WTC11 (cell line): Measurements from ENCODE around the gene TNIP1. TPM values are rescaled to one million over a fixed set of nuclear protein-coding genes. Genes with fewer than 3 reads are reported as not detected.

Experiments used
- ATAC-seq: fragments of 200-7000 bp; cut with Tn5 transposase; 2 replicates; pipeline ENCODE4 v1.10.0; 2021; ENCODE audit warnings: mild to moderate bottlenecking, moderate library complexity
- CTCF ChIA-PET: fragments of 300-600 bp; sonication (Branson Sonifier 250); formaldehyde crosslinking; loops from one replicate; lab custom pipeline; 2021; ENCODE audit warnings: antibody characterized with exemption; lab: Charles Lee
- POLR2A ChIA-PET: fragments of 350-600 bp; sonication (Branson Sonifier 250); formaldehyde crosslinking; loops from one replicate; lab custom pipeline; 2021; ENCODE audit warnings: antibody characterized with exemption; lab: Charles Lee
- DNase-seq: peaks from one replicate; pipeline ENCODE4 v3.0.0; 2021; ENCODE audit warnings: low spot score
- H3K27ac Mint-ChIP-seq: 2 replicates; pipeline ENCODE4 v1.8.0; 2021; ENCODE audit warnings: mixed read lengths
- H3K27me3 Mint-ChIP-seq: 2 replicates; pipeline ENCODE4 v1.8.0; 2021; ENCODE audit warnings: low read depth, mild to moderate bottlenecking, moderate library complexity, mixed read lengths
- H3K36me3 Mint-ChIP-seq: 2 replicates; pipeline ENCODE4 v1.8.0; 2021; ENCODE audit warnings: mixed read lengths
- H3K4me1 Mint-ChIP-seq: 2 replicates; pipeline ENCODE4 v1.8.0; 2022; ENCODE audit warnings: mixed read lengths
- H3K4me3 Mint-ChIP-seq: 2 replicates; pipeline ENCODE4 v1.8.0; 2021; ENCODE audit warnings: mild to moderate bottlenecking, moderate library complexity, mixed read lengths
- H3K9me3 Mint-ChIP-seq: 2 replicates; pipeline ENCODE4 v1.8.0; 2021; ENCODE audit warnings: mixed read lengths
- ESRRA ChIP-seq: sonication (generic); formaldehyde crosslinking; IDR thresholded peaks from 2 replicates; pipeline ENCODE4 v1.8.1; 2022; ENCODE audit warnings: mild to moderate bottlenecking, missing genetic modification reagents, borderline replicate concordance
- GABPB1 ChIP-seq: sonication (generic); formaldehyde crosslinking; IDR thresholded peaks from 2 replicates; pipeline ENCODE4 v1.8.1; 2023; ENCODE audit warnings: mild to moderate bottlenecking, missing genetic modification reagents
- SOX15 ChIP-seq: fragments of 250-450 bp; sonication (Bioruptor Pico); IDR thresholded peaks from 2 replicates; pipeline ENCODE4 v1.9.0; 2021; ENCODE audit warnings: mild to moderate bottlenecking
- TCF7 ChIP-seq: sonication (generic); formaldehyde crosslinking; IDR thresholded peaks from 2 replicates; pipeline ENCODE4 v1.8.0; 2022; ENCODE audit warnings: mild to moderate bottlenecking, low read depth, missing genetic modification reagents, moderate library complexity
- TEAD4 ChIP-seq: sonication (generic); formaldehyde crosslinking; IDR thresholded peaks from 2 replicates; pipeline ENCODE4 v1.8.0; 2022; ENCODE audit warnings: mild to moderate bottlenecking, missing genetic modification reagents
- TP53 ChIP-seq: sonication (generic); formaldehyde crosslinking; IDR thresholded peaks from 2 replicates; pipeline ENCODE4 v1.8.1; 2023; ENCODE audit warnings: mild to moderate bottlenecking, missing genetic modification reagents
- ZBTB21 ChIP-seq: sonication (generic); formaldehyde crosslinking; IDR thresholded peaks from 2 replicates; pipeline ENCODE4 v1.8.1; 2023; ENCODE audit warnings: mild to moderate bottlenecking, missing genetic modification reagents, borderline replicate concordance
- ZNF219 ChIP-seq: sonication (generic); formaldehyde crosslinking; IDR thresholded peaks from 2 replicates; pipeline ENCODE4 v1.8.0; 2023; ENCODE audit warnings: missing genetic modification reagents, mild to moderate bottlenecking, borderline replicate concordance
- ZNF671 ChIP-seq: fragments of 250-450 bp; sonication (Bioruptor Pico); IDR thresholded peaks from 2 replicates; pipeline ENCODE4 v1.8.0; 2021; ENCODE audit warnings: mild to moderate bottlenecking
- total RNA-seq: library from RNA; stranded (reverse); gene quantifications from 3 replicates; pipeline ENCODE4 v1.2.3, GENCODE V29; 2021
- TF ChIP-seq, protein P1 (sequence below): sonication (generic); formaldehyde crosslinking; IDR thresholded peaks from 2 replicates; pipeline ENCODE4 v1.8.1; 2022; ENCODE audit warnings: low read depth, missing genetic modification reagents, borderline replicate concordance
- TF ChIP-seq, protein P2 (sequence below): sonication (generic); formaldehyde crosslinking; IDR thresholded peaks from 2 replicates; pipeline ENCODE4 v1.8.1; 2022; ENCODE audit warnings: mild to moderate bottlenecking, missing genetic modification reagents, moderate library complexity, borderline replicate concordance
- TF ChIP-seq, protein P3 (sequence below): sonication (generic); formaldehyde crosslinking; IDR thresholded peaks from 2 replicates; pipeline ENCODE4 v1.8.1; 2023; ENCODE audit warnings: mild to moderate bottlenecking, moderate library complexity, missing genetic modification reagents
- TF ChIP-seq, protein P4 (sequence below): fragments of 250-450 bp; sonication (Bioruptor Pico); IDR thresholded peaks from 2 replicates; pipeline ENCODE4 v1.9.0; 2021; ENCODE audit warnings: moderate library complexity, mild to moderate bottlenecking, inconsistent platforms, borderline replicate concordance
- TF ChIP-seq, protein P5 (sequence below): sonication (generic); formaldehyde crosslinking; IDR thresholded peaks from 2 replicates; pipeline ENCODE4 v1.8.1; 2023; ENCODE audit warnings: mild to moderate bottlenecking, missing genetic modification reagents, moderate library complexity
- TF ChIP-seq, protein P6 (sequence below): sonication (generic); formaldehyde crosslinking; IDR thresholded peaks from 2 replicates; pipeline ENCODE4 v1.8.1; 2023; ENCODE audit warnings: mild to moderate bottlenecking, missing genetic modification reagents, borderline replicate concordance
- TF ChIP-seq, protein P7 (sequence below): sonication (generic); formaldehyde crosslinking; conservative IDR thresholded peaks from 2 replicates; pipeline ENCODE4 v1.8.1; 2023; ENCODE audit warnings: mild to moderate bottlenecking, low read depth, missing genetic modification reagents, moderate library complexity
- TF ChIP-seq, protein P8 (sequence below): fragments of 200-600 bp; IDR thresholded peaks from 2 replicates; pipeline ENCODE4 v1.8.0; 2022; ENCODE audit warnings: antibody characterized with exemption

Gene TNIP1
- total RNA-seq, 1 experiment from 2014 or later = 41.1 TPM

DNA sequence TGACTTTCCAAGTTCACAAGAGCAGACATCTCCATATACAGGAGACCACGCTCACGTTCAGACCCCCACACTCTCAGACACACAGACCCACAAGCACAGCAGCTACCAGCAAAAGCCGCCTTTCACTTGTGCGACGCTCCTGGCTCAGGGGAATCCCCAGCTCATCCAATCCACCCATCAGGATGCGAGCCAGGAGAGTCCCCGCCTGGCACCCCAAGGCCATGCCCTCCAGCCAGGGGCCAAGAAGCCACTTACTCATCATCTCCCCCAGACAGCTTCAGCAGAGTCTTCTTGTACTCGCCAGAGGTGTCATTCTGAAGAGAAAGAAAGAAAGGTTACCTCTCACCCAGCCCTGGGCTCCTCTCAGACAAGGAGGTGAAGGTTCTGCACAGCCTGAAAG, 47.1 kb upstream of the TNIP1 start:
- POLR2A ChIA-PET = no interaction called here
- DNase-seq (no peak), ATAC-seq (no peak)
- Mint-ChIP-seq H3K9me3 (no peaks in the 10 kb centered on the region), H3K4me3 (no peak overlapping the region), H3K27ac (no peak overlapping the region), H3K27me3 (no peaks in the 10 kb centered on the region), H3K36me3 (peaks cover 42% of the 10 kb centered on the region), H3K4me1 (peaks cover 3% of the 10 kb centered on the region; the same call in 1 of the 2 replicates)
- CTCF ChIA-PET = interaction anchor here (3.4 to 4.5 kb wide), 3 partner anchors 12 to 111 kb away, joined by 56 to 191 read pairs (median 68); no protein-coding TSS in a partner anchor
- TF ChIP-seq TCF7 (CRISPR knock-in tag) = no peak
- TF ChIP-seq, protein P1, sequence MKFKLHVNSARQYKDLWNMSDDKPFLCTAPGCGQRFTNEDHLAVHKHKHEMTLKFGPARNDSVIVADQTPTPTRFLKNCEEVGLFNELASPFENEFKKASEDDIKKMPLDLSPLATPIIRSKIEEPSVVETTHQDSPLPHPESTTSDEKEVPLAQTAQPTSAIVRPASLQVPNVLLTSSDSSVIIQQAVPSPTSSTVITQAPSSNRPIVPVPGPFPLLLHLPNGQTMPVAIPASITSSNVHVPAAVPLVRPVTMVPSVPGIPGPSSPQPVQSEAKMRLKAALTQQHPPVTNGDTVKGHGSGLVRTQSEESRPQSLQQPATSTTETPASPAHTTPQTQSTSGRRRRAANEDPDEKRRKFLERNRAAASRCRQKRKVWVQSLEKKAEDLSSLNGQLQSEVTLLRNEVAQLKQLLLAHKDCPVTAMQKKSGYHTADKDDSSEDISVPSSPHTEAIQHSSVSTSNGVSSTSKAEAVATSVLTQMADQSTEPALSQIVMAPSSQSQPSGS (CRISPR knock-in tag) = no peak
- TF ChIP-seq, protein P2, sequence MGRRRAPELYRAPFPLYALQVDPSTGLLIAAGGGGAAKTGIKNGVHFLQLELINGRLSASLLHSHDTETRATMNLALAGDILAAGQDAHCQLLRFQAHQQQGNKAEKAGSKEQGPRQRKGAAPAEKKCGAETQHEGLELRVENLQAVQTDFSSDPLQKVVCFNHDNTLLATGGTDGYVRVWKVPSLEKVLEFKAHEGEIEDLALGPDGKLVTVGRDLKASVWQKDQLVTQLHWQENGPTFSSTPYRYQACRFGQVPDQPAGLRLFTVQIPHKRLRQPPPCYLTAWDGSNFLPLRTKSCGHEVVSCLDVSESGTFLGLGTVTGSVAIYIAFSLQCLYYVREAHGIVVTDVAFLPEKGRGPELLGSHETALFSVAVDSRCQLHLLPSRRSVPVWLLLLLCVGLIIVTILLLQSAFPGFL = no peak
- no peak for TF ChIP-seq ZBTB21 (CRISPR knock-in tag)
- TF ChIP-seq TEAD4 (CRISPR knock-in tag) = no peak
- TF ChIP-seq GABPB1 (CRISPR knock-in tag) = no peak
- TF ChIP-seq, protein P3, sequence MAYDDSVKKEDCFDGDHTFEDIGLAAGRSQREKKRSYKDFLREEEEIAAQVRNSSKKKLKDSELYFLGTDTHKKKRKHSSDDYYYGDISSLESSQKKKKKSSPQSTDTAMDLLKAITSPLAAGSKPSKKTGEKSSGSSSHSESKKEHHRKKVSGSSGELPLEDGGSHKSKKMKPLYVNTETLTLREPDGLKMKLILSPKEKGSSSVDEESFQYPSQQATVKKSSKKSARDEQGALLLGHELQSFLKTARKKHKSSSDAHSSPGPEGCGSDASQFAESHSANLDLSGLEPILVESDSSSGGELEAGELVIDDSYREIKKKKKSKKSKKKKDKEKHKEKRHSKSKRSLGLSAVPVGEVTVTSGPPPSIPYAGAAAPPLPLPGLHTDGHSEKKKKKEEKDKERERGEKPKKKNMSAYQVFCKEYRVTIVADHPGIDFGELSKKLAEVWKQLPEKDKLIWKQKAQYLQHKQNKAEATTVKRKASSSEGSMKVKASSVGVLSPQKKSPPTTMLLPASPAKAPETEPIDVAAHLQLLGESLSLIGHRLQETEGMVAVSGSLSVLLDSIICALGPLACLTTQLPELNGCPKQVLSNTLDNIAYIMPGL (CRISPR knock-in tag) = no peak
- TF ChIP-seq, protein P4, sequence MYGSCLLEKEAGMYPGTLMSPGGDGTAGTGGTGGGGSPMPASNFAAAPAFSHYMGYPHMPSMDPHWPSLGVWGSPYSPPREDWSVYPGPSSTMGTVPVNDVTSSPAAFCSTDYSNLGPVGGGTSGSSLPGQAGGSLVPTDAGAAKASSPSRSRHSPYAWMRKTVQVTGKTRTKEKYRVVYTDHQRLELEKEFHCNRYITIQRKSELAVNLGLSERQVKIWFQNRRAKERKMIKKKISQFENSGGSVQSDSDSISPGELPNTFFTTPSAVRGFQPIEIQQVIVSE (CRISPR knock-in tag) = no peak
- no peak for TF ChIP-seq TP53 (CRISPR knock-in tag)
- TF ChIP-seq ZNF671 (CRISPR knock-in tag) = no peak
- TF ChIP-seq, protein P5, sequence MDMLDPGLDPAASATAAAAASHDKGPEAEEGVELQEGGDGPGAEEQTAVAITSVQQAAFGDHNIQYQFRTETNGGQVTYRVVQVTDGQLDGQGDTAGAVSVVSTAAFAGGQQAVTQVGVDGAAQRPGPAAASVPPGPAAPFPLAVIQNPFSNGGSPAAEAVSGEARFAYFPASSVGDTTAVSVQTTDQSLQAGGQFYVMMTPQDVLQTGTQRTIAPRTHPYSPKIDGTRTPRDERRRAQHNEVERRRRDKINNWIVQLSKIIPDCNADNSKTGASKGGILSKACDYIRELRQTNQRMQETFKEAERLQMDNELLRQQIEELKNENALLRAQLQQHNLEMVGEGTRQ (CRISPR knock-in tag) = no peak
- no peak for TF ChIP-seq SOX15 (CRISPR knock-in tag)
- TF ChIP-seq, protein P6, sequence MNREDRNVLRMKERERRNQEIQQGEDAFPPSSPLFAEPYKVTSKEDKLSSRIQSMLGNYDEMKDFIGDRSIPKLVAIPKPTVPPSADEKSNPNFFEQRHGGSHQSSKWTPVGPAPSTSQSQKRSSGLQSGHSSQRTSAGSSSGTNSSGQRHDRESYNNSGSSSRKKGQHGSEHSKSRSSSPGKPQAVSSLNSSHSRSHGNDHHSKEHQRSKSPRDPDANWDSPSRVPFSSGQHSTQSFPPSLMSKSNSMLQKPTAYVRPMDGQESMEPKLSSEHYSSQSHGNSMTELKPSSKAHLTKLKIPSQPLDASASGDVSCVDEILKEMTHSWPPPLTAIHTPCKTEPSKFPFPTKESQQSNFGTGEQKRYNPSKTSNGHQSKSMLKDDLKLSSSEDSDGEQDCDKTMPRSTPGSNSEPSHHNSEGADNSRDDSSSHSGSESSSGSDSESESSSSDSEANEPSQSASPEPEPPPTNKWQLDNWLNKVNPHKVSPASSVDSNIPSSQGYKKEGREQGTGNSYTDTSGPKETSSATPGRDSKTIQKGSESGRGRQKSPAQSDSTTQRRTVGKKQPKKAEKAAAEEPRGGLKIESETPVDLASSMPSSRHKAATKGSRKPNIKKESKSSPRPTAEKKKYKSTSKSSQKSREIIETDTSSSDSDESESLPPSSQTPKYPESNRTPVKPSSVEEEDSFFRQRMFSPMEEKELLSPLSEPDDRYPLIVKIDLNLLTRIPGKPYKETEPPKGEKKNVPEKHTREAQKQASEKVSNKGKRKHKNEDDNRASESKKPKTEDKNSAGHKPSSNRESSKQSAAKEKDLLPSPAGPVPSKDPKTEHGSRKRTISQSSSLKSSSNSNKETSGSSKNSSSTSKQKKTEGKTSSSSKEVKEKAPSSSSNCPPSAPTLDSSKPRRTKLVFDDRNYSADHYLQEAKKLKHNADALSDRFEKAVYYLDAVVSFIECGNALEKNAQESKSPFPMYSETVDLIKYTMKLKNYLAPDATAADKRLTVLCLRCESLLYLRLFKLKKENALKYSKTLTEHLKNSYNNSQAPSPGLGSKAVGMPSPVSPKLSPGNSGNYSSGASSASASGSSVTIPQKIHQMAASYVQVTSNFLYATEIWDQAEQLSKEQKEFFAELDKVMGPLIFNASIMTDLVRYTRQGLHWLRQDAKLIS (CRISPR knock-in tag) = no peak

DNA sequence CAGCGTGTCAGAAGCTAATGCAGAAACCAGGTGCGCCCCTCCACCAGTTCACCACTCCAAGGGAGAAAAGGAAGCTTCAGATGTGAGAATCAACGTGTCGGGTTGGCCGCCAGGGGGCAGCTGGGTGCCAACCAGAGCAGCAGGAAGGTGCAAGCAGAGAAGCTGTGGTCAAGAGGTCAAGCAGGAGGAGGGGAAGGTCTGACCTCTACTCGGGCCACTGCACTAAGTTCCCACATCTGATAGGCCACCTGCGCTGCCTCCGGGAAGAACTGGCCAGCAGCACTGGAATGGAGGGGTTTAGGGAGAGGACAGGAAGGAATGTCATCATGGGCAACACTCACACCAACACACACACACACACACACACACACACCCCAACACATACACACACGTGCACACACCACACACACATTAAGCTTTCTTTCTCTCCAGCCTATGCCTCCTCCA, 45.4 kb upstream of the TNIP1 start:
- Mint-ChIP-seq H3K4me1 (peaks cover 1% of the 10 kb centered on the region; the same call in 1 of the 2 replicates), H3K27ac (no peak overlapping the region), H3K36me3 (peaks cover 39% of the 10 kb centered on the region), H3K9me3 (no peaks in the 10 kb centered on the region), H3K4me3 (no peak overlapping the region), H3K27me3 (no peaks in the 10 kb centered on the region)
- peak; percentile 77 for DNase-seq
- ATAC-seq = peak; percentile 80
- CTCF ChIA-PET = interaction anchor here (0.6 to 5.5 kb wide), 40 partner anchors 10 to 526 kb away, joined by 3 to 191 read pairs (median 6); partner anchors contain the start of genes ANXA6, CCDC69, DCTN4 and GM2A
- TF ChIP-seq, protein P7, sequence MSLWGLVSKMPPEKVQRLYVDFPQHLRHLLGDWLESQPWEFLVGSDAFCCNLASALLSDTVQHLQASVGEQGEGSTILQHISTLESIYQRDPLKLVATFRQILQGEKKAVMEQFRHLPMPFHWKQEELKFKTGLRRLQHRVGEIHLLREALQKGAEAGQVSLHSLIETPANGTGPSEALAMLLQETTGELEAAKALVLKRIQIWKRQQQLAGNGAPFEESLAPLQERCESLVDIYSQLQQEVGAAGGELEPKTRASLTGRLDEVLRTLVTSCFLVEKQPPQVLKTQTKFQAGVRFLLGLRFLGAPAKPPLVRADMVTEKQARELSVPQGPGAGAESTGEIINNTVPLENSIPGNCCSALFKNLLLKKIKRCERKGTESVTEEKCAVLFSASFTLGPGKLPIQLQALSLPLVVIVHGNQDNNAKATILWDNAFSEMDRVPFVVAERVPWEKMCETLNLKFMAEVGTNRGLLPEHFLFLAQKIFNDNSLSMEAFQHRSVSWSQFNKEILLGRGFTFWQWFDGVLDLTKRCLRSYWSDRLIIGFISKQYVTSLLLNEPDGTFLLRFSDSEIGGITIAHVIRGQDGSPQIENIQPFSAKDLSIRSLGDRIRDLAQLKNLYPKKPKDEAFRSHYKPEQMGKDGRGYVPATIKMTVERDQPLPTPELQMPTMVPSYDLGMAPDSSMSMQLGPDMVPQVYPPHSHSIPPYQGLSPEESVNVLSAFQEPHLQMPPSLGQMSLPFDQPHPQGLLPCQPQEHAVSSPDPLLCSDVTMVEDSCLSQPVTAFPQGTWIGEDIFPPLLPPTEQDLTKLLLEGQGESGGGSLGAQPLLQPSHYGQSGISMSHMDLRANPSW (CRISPR knock-in tag) = no peak
- TF ChIP-seq, protein P8, sequence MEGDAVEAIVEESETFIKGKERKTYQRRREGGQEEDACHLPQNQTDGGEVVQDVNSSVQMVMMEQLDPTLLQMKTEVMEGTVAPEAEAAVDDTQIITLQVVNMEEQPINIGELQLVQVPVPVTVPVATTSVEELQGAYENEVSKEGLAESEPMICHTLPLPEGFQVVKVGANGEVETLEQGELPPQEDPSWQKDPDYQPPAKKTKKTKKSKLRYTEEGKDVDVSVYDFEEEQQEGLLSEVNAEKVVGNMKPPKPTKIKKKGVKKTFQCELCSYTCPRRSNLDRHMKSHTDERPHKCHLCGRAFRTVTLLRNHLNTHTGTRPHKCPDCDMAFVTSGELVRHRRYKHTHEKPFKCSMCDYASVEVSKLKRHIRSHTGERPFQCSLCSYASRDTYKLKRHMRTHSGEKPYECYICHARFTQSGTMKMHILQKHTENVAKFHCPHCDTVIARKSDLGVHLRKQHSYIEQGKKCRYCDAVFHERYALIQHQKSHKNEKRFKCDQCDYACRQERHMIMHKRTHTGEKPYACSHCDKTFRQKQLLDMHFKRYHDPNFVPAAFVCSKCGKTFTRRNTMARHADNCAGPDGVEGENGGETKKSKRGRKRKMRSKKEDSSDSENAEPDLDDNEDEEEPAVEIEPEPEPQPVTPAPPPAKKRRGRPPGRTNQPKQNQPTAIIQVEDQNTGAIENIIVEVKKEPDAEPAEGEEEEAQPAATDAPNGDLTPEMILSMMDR = peak; percentile 86
- TF ChIP-seq ESRRA (no peak), ZNF219 (CRISPR knock-in tag) (no peak)
- TF ChIP-seq, all 79 proteins: peak for 1
- POLR2A ChIA-PET = interaction anchor here (1.2 kb wide), 1 partner anchor 10 kb away, joined by 4 read pairs; no protein-coding TSS in a partner anchor
